HG03558 (cell line): ENCODE results near the gene POP5.

ENCODE experiments used
- ATAC-seq: cut with Tn5 transposase; IDR thresholded peaks from one replicate; pipeline ENCODE4 v1.9.1; 2021; ENCODE audit warnings: moderate number of reproducible peaks; ENCODE audit not compliant: unreplicated experiment; ENCODE audit errors: extremely low read depth

Gene POP5

GRCh38 chr12:120590741-120591407, 9.7 kb upstream of the POP5 start:
- ATAC-seq = no peak

GRCh38 chr12:120588948-120589930, 8.0 kb upstream of the POP5 start:
- ATAC-seq = no peak

- no peak for ATAC-seq
Measured at GRCh38 chr12:120588371-120588770, 7.2 kb upstream of the POP5 start.

GRCh38 chr12:120586860-120587259, 5.7 kb upstream of the POP5 start:
- no peak for ATAC-seq

GRCh38 chr12:120586206-120586605, 5.0 kb upstream of the POP5 start:
- ATAC-seq = no peak

- no peak for ATAC-seq
Measured at GRCh38 chr12:120584343-120585149, 3.3 kb upstream of the POP5 start.

- ATAC-seq = no peak
Measured at GRCh38 chr12:120583478-120584030, 2.4 kb upstream of the POP5 start.

GRCh38 chr12:120581998-120582397, 796 bp upstream of the POP5 start:
- no peak for ATAC-seq

GRCh38 chr12:120579179-120579578, 2.0 kb downstream of the POP5 start:
- no peak for ATAC-seq

GRCh38 chr12:120574106-120574505, 7.1 kb downstream of the POP5 start:
- no peak for ATAC-seq

- ATAC-seq = no peak
Measured at GRCh38 chr12:120573560-120573959, 7.6 kb downstream of the POP5 start.

- ATAC-seq = no peak
Measured at GRCh38 chr12:120571299-120571698, 9.9 kb downstream of the POP5 start.

- no peak for ATAC-seq
Measured at GRCh38 chr12:120563495-120563894, 17.7 kb downstream of the POP5 start.

GRCh38 chr12:120562906-120563305, 18.3 kb downstream of the POP5 start:
- no peak for ATAC-seq

- ATAC-seq = no peak
Measured at GRCh38 chr12:120557589-120557988, 23.6 kb downstream of the POP5 start.

- ATAC-seq = no peak
Measured at GRCh38 chr12:120554678-120555077, 26.5 kb downstream of the POP5 start.

GRCh38 chr12:120546050-120546386, 35.2 kb downstream of the POP5 start:
- no peak for ATAC-seq

- ATAC-seq = no peak
Measured at GRCh38 chr12:120544691-120545090, 36.5 kb downstream of the POP5 start.

- no peak for ATAC-seq
Measured at GRCh38 chr12:120542166-120542565, 39.0 kb downstream of the POP5 start.

GRCh38 chr12:120540445-120540844, 40.8 kb downstream of the POP5 start:
- no peak for ATAC-seq
